ENCODE results near the gene KLK10.
A peak's percentile ranks its signal among the peaks of the same experiment; 100 is the strongest.

The KLK10 gene

DNA sequence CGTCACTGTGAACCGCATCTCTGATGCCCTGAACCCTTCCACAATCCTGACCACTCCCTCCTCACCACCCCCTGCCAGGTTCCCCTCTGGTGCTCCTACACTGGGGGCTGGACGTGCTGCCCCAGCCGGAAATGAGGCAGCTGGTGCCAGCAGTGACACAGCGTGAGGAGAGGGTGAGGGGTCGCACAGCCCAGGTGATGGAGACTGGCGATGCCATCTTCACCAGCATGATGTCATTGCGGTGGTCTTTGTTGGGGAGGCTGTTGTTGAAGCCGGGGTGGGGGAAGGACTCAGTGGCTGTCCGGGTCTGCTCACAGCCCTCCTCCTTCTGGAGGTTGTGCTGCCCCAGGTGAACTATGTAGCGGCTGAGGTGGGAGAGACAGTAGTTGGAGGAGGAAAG, 4.4 kb upstream of the KLK10 start:
- no peak overlapping the region for H3K4me3 ChIP-seq (ENCODE audit: control insufficient read depth, low read depth, low read length)
- TF ChIP-seq, protein P1, sequence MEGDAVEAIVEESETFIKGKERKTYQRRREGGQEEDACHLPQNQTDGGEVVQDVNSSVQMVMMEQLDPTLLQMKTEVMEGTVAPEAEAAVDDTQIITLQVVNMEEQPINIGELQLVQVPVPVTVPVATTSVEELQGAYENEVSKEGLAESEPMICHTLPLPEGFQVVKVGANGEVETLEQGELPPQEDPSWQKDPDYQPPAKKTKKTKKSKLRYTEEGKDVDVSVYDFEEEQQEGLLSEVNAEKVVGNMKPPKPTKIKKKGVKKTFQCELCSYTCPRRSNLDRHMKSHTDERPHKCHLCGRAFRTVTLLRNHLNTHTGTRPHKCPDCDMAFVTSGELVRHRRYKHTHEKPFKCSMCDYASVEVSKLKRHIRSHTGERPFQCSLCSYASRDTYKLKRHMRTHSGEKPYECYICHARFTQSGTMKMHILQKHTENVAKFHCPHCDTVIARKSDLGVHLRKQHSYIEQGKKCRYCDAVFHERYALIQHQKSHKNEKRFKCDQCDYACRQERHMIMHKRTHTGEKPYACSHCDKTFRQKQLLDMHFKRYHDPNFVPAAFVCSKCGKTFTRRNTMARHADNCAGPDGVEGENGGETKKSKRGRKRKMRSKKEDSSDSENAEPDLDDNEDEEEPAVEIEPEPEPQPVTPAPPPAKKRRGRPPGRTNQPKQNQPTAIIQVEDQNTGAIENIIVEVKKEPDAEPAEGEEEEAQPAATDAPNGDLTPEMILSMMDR (conservative IDR thresholded peaks at IDR 0.05; ENCODE audit: control insufficient read depth, insufficient read depth, low read depth, low read length) = no peak
- no peak for DNase-seq (ENCODE audit: low read depth)

DNA sequence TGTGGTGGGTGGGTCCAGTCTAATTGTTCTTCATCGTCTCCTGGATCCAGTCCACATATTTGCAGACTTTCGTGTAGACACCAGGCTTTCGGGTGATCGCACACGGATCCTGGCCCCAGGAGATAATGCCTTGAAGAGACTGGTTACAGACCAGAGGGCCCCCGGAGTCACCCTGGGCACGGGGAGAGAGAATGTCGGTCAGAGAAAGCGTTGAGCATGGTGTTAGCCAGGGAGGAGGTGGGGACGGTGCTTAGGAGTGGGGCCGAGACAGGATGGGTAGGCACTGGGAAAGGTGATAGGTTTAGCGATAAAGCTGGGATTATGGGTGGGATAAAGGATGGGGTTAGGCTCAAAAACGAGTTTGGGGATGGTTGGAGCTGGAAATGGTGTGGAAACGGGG, 3.0 kb upstream of the KLK10 start:
- TF ChIP-seq, protein P1 (conservative IDR thresholded peaks at IDR 0.05; ENCODE audit: control insufficient read depth, insufficient read depth, low read depth, low read length) = no peak
- DNase-seq (ENCODE audit: low read depth) = no peak

DNA sequence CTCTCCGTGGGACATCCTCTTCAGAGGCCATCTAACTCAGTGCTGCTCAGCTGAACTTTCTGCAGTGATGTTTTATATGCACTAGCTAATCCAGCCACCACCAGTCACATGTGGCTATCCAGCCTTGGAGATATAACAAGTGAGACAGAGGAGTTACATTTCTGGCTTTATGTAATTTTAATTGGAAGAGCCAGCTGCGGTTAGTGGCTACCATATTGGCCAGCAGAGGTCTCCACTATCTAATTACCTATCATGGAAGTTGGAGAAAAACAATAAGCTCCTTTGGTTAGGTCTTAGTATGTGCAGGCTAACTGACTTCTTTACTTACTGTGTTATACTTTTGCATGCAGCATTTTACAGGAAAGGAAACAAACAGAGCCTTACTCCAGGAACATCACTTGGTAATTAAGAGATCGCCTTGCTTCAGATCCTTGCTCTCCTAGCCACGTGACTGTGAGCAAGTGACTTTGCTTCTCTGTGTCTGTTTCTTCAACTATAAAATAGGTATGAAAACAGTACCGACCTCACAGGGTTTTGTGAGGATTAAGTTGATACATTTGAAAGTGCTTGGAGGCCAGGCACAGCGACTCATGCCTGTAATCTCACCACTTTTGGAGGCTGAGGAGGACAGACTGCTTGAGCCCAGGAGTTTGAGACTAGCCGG, 1.6 kb upstream of the KLK10 start:
- TF ChIP-seq, protein P1 (conservative IDR thresholded peaks at IDR 0.05; ENCODE audit: control insufficient read depth, insufficient read depth, low read depth, low read length) = peak; percentile 67
- no peak overlapping the region for H3K4me3 ChIP-seq (ENCODE audit: control insufficient read depth, low read depth, low read length)
- DNase-seq (ENCODE audit: low read depth) = peak; percentile 58

More for the DNA sequence above, 3.0 kb upstream of the KLK10 start:
- no peak overlapping the region for H3K4me3 ChIP-seq (ENCODE audit: control insufficient read depth, low read depth, low read length)

DNA sequence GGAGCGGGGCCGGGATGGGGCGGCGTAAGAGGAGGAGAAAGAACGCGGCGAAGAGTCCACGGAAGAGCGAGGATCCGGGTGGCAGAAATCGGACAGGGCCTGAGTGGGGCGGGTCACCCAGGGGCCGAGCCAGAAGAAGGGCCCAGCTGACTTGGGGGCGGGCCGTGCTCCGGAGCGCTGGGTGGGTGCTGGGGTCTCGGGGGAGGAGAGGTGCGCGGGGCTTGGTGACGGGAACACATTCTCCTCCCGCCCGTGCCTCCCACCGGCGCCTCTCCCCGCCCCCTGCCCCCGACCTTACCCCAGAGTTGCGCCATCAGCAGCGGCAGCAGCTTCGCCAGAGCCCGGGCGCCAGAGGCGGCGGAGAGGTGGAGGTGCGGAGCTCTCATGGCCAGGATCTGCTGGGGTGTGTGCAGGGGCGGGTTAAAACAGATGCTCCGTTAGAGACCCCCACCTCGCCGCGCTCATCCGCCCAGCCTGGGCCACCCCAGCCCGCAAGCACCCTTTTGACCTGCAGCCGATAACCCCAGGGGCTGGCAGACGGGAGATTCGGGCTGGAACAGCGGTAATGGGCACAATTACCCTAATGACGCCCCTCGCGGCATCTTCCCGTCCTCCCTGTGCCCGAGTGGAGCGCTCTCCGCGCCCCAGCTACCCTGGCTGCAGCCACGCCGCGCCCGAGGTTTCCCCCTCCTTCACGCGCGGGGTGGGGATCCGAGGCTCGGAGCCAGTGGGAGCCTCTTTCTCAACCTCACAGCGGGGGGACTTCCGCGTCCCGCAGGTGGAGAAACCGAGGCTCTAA, 565 bp downstream of the KLK10 start:
- TF ChIP-seq, protein P1 (conservative IDR thresholded peaks at IDR 0.05; ENCODE audit: control insufficient read depth, insufficient read depth, low read depth, low read length) = no peak
- H3K4me3 ChIP-seq (ENCODE audit: control insufficient read depth, low read depth, low read length) = no peak overlapping the region
- no peak for DNase-seq (ENCODE audit: low read depth)

DNA sequence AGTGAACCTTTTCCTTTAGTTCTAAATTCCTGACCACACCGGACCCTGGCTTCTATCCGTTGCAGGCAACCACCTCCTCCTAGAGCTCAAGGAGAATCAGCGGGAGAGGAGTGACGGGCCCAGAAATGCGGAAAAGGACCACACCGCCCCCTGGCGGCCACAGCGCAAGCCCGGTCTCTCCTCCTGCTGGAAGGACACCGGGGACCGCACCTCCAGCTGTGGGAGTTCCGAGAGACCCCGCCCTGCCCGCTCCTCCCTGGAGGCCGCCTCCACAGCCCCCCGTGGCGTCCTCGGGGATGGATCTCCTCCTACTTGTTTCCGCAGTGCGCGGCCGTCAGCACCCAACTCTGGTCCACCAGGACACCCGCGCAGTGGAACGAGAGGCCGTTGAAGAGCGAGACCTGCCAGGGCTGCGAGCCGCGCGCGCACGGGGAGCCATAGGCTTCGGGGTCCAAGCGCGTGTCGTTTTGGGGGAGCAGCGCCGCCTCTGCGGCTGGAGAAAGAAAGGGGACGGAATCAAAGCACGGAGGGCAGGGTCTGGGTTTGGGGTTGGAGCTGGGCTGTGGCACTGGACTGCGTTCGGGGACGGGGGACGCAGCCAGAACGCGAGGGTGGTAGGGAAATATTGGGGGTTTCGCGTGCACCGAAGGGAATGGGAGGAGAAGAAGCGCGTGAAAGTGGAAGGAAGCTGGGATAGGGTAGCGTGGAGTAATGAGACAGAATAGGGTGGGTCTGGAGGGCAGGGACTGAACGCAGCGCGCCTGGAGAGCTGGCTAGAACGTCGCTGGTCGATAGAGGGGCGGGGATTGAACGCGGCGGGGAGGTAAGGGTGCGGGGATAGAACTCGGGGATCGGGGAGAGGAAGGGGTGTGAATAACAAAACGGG, 2.5 kb downstream of the KLK10 start:
- H3K4me3 ChIP-seq (ENCODE audit: control insufficient read depth, low read depth, low read length) = no peak overlapping the region
- TF ChIP-seq, protein P1 (conservative IDR thresholded peaks at IDR 0.05; ENCODE audit: control insufficient read depth, insufficient read depth, low read depth, low read length) = peak; percentile 62
- peak; percentile 36 for DNase-seq (ENCODE audit: low read depth)

DNA sequence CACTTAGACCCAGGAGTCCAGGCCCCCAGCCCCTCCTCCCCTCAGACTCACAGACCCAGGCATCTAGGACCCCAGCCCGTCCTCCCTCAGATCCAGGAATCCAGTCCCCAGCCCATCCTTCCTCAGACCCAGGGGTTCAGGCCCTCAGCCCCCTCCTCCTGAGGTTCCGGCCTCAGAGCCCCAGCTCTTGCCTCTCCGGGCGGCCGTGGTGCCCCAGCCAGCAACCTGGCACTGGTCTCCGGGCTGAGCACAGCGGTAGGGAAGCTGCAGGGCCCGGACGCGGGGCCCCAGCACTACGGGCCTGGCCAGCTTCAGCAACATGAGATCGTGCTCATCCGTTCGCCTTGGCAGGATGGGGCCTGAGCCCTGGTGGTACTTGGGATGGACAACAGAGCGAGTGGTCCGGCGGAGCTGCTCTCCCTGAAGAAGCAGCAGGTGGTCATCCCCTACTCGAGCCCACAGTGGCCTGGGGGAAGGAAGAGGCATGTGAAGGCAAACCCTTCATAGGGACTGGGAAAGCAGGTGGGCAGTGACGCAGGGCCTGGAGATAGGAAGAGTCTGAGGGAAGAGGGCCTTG, 3.7 kb downstream of the KLK10 start:
- H3K4me3 ChIP-seq (ENCODE audit: control insufficient read depth, low read depth, low read length) = no peak overlapping the region
- TF ChIP-seq, protein P1 (conservative IDR thresholded peaks at IDR 0.05; ENCODE audit: control insufficient read depth, insufficient read depth, low read depth, low read length) = no peak
- no peak for DNase-seq (ENCODE audit: low read depth)
